Muscle layer of colon (tissue), 2 donors: ENCODE measurements around the gene EPM2AIP1.

Experiments
- H3K27ac ChIP-seq: one replicate; pipeline ENCODE4 v1.7.0; 2013; ENCODE audit warnings: low read depth, mild to moderate bottlenecking, low read length, moderate library complexity
- H3K27me3 ChIP-seq, 2 donors: one replicate each; pipeline ENCODE4 v1.7.0; 2013; ENCODE audit warnings: low read length in 2 of 2, mild to moderate bottlenecking in 2 of 2; ENCODE audit not compliant: insufficient read depth in 2 of 2, control insufficient read depth in 1 of 2
- H3K36me3 ChIP-seq: one replicate; pipeline ENCODE4 v1.7.0; 2013; ENCODE audit warnings: mild to moderate bottlenecking, low read length; ENCODE audit not compliant: insufficient read depth
- H3K4me1 ChIP-seq: one replicate; pipeline ENCODE4 v1.7.0; 2013; ENCODE audit warnings: mild to moderate bottlenecking, low read length; ENCODE audit not compliant: insufficient read depth
- H3K4me3 ChIP-seq, 2 donors: one replicate each; pipeline ENCODE4 v1.7.0; 2013; ENCODE audit warnings: low read length in 2 of 2, low read depth in 1 of 2, mild to moderate bottlenecking in 1 of 2, moderate library complexity in 1 of 2
- H3K9ac ChIP-seq: one replicate; pipeline ENCODE4 v1.7.0; 2013; ENCODE audit warnings: low read length
- H3K9me3 ChIP-seq: one replicate; pipeline ENCODE4 v1.7.0; 2013; ENCODE audit warnings: mild to moderate bottlenecking, low read length
- donor health status: abdominal sarcoma.
- donor health status: Adenocarcinoma of cecum.

The EPM2AIP1 gene

GRCh38 chr3:36991923-36992805 is 767 bp downstream of the EPM2AIP1 start:
- no peaks in the 10 kb centered on the region for H3K9me3 ChIP-seq
- H3K4me3 ChIP-seq, result peak overlapping the region; percentile 34 to 89
- peaks cover 46% of the 10 kb centered on the region for H3K4me1 ChIP-seq
- H3K27me3 ChIP-seq, result no peaks in the 10 kb centered on the region
- H3K9ac ChIP-seq, result peak overlapping the region; percentile 88
- peaks cover 15% of the 10 kb centered on the region for H3K36me3 ChIP-seq
- H3K27ac ChIP-seq, result peak overlapping the region; percentile 92

DNA sequence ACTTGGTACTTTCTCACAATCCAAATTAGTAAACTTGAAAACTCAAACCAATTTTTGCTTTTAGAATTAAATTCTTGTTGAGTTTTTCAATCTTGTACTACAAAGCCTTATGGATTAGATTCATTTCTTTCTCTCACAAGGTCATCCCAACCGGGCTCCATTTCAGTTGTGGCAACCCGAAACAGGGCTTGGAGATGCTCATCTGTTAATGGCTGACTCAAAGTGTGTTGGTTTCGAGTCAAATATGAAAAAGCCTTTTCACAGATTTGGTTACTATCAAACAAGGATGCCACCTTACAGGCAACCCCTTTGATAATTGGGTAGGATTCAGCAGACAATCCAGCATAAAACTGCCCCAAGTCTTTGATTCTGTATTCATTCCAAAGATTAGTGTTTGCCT is 1.8 kb downstream of the EPM2AIP1 start:
- Histone ChIP-seq H3K36me3 (peaks cover 14% of the 10 kb centered on the region), H3K4me3 (peak overlapping the region; percentile 34 to 89)

DNA sequence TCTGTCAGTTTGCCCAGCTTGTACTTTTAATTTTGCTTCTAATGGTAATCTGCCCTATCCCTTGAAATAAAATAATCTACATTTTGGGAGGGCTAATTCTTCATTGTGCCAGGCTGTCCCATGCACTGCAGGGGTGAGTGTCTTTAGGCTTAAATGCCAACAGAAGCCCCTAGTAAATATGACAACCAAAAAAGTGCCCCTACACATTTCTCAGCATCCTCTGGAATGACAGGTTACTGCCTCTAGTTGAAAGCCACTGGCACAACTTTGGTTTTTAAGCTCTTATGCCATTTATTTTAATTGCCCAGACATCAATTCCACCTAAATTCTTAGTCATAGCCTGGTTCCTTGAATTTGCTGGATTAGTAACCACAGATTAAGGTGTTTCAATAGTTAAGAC is 3.4 kb downstream of the EPM2AIP1 start:
- H3K4me1 ChIP-seq, result peaks cover 46% of the 10 kb centered on the region

More for the DNA sequence above, 1.8 kb downstream of the EPM2AIP1 start:
- no peaks in the 10 kb centered on the region for H3K9me3 ChIP-seq
- H3K27me3 ChIP-seq, result no peaks in the 10 kb centered on the region
- peaks cover 46% of the 10 kb centered on the region for H3K4me1 ChIP-seq
- H3K9ac ChIP-seq, result peak overlapping the region; percentile 88
- peak overlapping the region; percentile 92 for H3K27ac ChIP-seq

DNA sequence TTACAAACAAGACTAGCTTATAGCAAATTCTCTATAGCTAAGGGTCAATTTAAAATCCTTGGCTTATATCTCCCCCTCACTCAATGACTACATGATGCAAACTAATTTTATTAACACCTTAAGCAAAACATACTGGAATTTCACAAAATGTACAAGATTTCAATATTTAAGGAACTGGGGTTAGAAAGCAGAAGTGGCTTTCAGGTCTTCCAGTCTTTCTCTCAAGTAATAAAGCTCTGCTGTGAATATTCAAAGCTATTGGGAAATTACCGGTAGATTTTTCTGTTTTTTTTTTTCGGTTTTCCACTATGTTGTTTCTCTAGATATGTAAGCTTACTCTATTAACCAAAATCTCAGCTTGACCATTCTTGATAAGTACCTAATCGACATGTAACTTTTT is 3.9 kb downstream of the EPM2AIP1 start:
- Histone ChIP-seq H3K9ac (peak overlapping the region; percentile 25), H3K9me3 (no peaks in the 10 kb centered on the region), H3K27me3 (no peaks in the 10 kb centered on the region), H3K36me3 (peaks cover 26% of the 10 kb centered on the region), H3K4me3 (peak overlapping the region in 1 of 2 donors; percentile 7), H3K4me1 (peaks cover 41% of the 10 kb centered on the region), H3K27ac (no peak overlapping the region)

More for the DNA sequence above, 3.4 kb downstream of the EPM2AIP1 start:
- Histone ChIP-seq H3K27ac (no peak overlapping the region), H3K9ac (peak overlapping the region; percentile 25), H3K27me3 (no peaks in the 10 kb centered on the region), H3K9me3 (no peaks in the 10 kb centered on the region), H3K4me3 (peak overlapping the region; percentile 7 to 16), H3K36me3 (peaks cover 23% of the 10 kb centered on the region)

DNA sequence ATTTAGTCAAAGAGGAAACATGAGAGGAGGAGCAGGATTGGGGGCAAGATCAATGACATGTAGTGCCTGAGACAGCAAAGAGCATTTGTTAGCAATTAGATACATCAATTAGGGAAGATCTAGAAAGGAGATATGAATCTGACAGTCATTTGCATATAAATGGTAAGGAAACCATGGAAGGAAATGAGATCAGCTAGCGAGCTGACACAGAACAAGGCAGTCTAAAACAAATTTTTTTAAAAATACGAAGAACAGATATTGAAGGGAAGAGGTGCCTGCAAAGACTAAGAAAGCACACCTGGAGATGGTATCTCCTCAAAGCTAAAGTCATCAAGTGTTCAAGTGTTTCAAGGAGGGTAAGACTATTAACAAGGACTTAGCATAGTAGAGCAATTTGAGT is 4.6 kb downstream of the EPM2AIP1 start:
- no peak overlapping the region for H3K4me3 ChIP-seq

GRCh38 chr3:36981006-36981405 is 11.9 kb downstream of the EPM2AIP1 start:
- Histone ChIP-seq H3K4me3 (no peak overlapping the region), H3K4me1 (no peaks in the 10 kb centered on the region), H3K36me3 (peaks cover 34% of the 10 kb centered on the region), H3K27ac (no peak overlapping the region), H3K9me3 (no peaks in the 10 kb centered on the region), H3K9ac (no peak overlapping the region), H3K27me3 (no peaks in the 10 kb centered on the region)

More for the DNA sequence above, 4.6 kb downstream of the EPM2AIP1 start:
- Histone ChIP-seq H3K27ac (no peak overlapping the region), H3K9ac (no peak overlapping the region), H3K4me1 (peaks cover 40% of the 10 kb centered on the region), H3K9me3 (no peaks in the 10 kb centered on the region), H3K36me3 (peaks cover 32% of the 10 kb centered on the region), H3K27me3 (no peaks in the 10 kb centered on the region)

- no peaks in the 10 kb centered on the region for H3K27me3 ChIP-seq
- H3K4me3 ChIP-seq, result no peak overlapping the region
- no peak overlapping the region for H3K9ac ChIP-seq
- no peaks in the 10 kb centered on the region for H3K36me3 ChIP-seq
- H3K27ac ChIP-seq, result no peak overlapping the region
- H3K4me1 ChIP-seq, result no peaks in the 10 kb centered on the region
- H3K9me3 ChIP-seq, result no peaks in the 10 kb centered on the region
These were observed 19.8 kb downstream of the EPM2AIP1 start for GRCh38 chr3:36973139-36973538.

DNA sequence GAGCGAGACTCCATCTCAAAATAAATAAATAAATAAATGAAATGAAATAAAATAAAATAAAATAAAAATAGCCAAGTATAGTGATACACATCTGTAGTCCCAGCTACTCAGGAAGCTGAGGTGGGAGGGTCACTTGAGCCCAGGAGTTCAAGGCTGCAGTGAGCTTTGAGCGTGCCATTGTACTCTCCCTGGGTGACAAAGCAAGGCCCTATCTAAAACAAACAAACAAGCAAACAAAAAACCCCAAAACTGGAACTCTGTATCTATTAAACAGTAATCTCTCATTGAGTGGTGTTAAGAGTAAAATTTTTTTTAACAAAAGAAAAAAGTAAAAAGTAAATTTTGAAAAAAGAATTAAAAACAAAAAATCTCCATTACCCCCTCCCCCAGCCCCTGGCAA is 20.8 kb downstream of the EPM2AIP1 start:
- H3K9me3 ChIP-seq, result no peaks in the 10 kb centered on the region
- no peaks in the 10 kb centered on the region for H3K27me3 ChIP-seq
- no peaks in the 10 kb centered on the region for H3K36me3 ChIP-seq
- no peaks in the 10 kb centered on the region for H3K4me1 ChIP-seq
- no peak overlapping the region for H3K4me3 ChIP-seq
- H3K9ac ChIP-seq, result no peak overlapping the region
- no peak overlapping the region for H3K27ac ChIP-seq

GRCh38 chr3:36969540-36970432 is 23.1 kb downstream of the EPM2AIP1 start:
- H3K27ac ChIP-seq, result no peak overlapping the region

GRCh38 chr3:36969085-36969484 is 23.8 kb downstream of the EPM2AIP1 start:
- Histone ChIP-seq H3K4me3 (no peak overlapping the region), H3K4me1 (no peaks in the 10 kb centered on the region), H3K9me3 (no peaks in the 10 kb centered on the region), H3K27me3 (no peaks in the 10 kb centered on the region), H3K36me3 (no peaks in the 10 kb centered on the region), H3K27ac (no peak overlapping the region), H3K9ac (no peak overlapping the region)

More at GRCh38 chr3:36969540-36970432, 23.1 kb downstream of the EPM2AIP1 start:
- Histone ChIP-seq H3K9me3 (no peaks in the 10 kb centered on the region), H3K4me3 (no peak overlapping the region), H3K27me3 (no peaks in the 10 kb centered on the region), H3K4me1 (no peaks in the 10 kb centered on the region), H3K9ac (no peak overlapping the region), H3K36me3 (no peaks in the 10 kb centered on the region)

- H3K36me3 ChIP-seq, result no peaks in the 10 kb centered on the region
- no peak overlapping the region for H3K4me3 ChIP-seq
- no peak overlapping the region for H3K27ac ChIP-seq
- no peak overlapping the region for H3K9ac ChIP-seq
- no peaks in the 10 kb centered on the region for H3K9me3 ChIP-seq
- no peaks in the 10 kb centered on the region for H3K27me3 ChIP-seq
- no peaks in the 10 kb centered on the region for H3K4me1 ChIP-seq
These were observed 27.5 kb downstream of the EPM2AIP1 start for GRCh38 chr3:36965440-36965839.
